ENCODE data around the gene HMGXB3. TPM values are rescaled to one million over a fixed set of nuclear protein-coding genes. Genes with fewer than 3 reads are reported as not detected.

The HMGXB3 gene
- total and polyA plus RNA-seq, 9 donors: 14.1 to 32.1 (median 28.1) TPM

- peaks cover 5% of the 10 kb centered on the region for H3K4me1 ChIP-seq (ENCODE audit: insufficient read depth)
- H3K27ac ChIP-seq: no peak overlapping the region
- DNase-seq: no peak
- H3K9me3 ChIP-seq: no peaks in the 10 kb centered on the region
- no peaks in the 10 kb centered on the region for H3K27me3 ChIP-seq
- no peak for TF ChIP-seq POLR2A (IDR thresholded peaks at IDR 0.05)
- no peak for TF ChIP-seq EP300 (IDR thresholded peaks at IDR 0.05)
- TF ChIP-seq CTCF (IDR thresholded peaks at IDR 0.05): no peak
- no peaks in the 10 kb centered on the region for H3K36me3 ChIP-seq
- 73 to 86% (median 74%) methylated on average over 5 of the region's 5 CpGs for WGBS, 3 donors
- intact Hi-C loops (cut with DNase I): no loop called here
- no peak overlapping the region for H3K4me3 ChIP-seq
Measured at GRCh38 chr5:149956685-149957084, 43.9 kb upstream of the HMGXB3 start.

DNA sequence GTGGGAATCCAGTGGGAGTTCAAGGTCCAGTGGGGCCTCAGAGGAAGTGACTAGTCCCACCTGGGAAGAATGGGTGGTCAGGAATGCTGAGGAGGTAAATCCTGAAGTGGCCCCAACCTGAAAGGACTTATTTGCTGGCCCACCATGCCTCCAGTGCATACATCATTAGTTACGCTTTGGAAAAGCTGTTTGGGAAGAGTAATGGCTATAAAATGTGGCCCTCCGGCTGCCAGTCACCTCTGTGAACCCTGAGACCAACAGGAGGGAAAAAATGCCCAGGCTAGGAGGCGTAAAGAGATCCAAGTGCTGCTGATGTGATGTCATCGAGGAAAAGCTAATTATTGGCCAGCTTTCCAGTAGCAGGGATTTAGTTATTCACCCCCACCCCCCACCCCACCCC, 42.7 kb upstream of the HMGXB3 start:
- peaks cover 5% of the 10 kb centered on the region for H3K4me1 ChIP-seq (ENCODE audit: insufficient read depth)
- no peaks in the 10 kb centered on the region for H3K36me3 ChIP-seq
- no peak overlapping the region for H3K4me3 ChIP-seq
- WGBS, 3 donors: 81 to 86% (median 86%) methylated on average over 4 of the region's 4 CpGs
- DNase-seq: no peak
- H3K27ac ChIP-seq: no peak overlapping the region
- no peaks in the 10 kb centered on the region for H3K27me3 ChIP-seq
- no peaks in the 10 kb centered on the region for H3K9me3 ChIP-seq
- intact Hi-C loops (cut with DNase I): no loop called here
- TF ChIP-seq EP300 (IDR thresholded peaks at IDR 0.05): no peak
- TF ChIP-seq CTCF (IDR thresholded peaks at IDR 0.05): no peak
- TF ChIP-seq POLR2A (IDR thresholded peaks at IDR 0.05): no peak

- DNase-seq: peak in 2 of 5 donors; percentile 28 to 38
- peaks cover 5% of the 10 kb centered on the region for H3K4me1 ChIP-seq (ENCODE audit: insufficient read depth)
- TF ChIP-seq POLR2A (IDR thresholded peaks at IDR 0.05) (no peak), EP300 (IDR thresholded peaks at IDR 0.05) (no peak), CTCF (IDR thresholded peaks at IDR 0.05) (peak in 2 of 3 donors; percentile 31 to 41)
- WGBS, 3 donors: 32 to 51% (median 48%) methylated on average over 14 of the region's 14 CpGs
- H3K4me3 ChIP-seq: peak overlapping the region; percentile 44
- H3K36me3 ChIP-seq: no peaks in the 10 kb centered on the region
- H3K9me3 ChIP-seq: no peaks in the 10 kb centered on the region
- no peaks in the 10 kb centered on the region for H3K27me3 ChIP-seq
- H3K27ac ChIP-seq: peak overlapping the region; percentile 8 to 86
- intact Hi-C loops (cut with DNase I): no loop called here
Measured at GRCh38 chr5:149959406-149960236, 40.9 kb upstream of the HMGXB3 start.

DNA sequence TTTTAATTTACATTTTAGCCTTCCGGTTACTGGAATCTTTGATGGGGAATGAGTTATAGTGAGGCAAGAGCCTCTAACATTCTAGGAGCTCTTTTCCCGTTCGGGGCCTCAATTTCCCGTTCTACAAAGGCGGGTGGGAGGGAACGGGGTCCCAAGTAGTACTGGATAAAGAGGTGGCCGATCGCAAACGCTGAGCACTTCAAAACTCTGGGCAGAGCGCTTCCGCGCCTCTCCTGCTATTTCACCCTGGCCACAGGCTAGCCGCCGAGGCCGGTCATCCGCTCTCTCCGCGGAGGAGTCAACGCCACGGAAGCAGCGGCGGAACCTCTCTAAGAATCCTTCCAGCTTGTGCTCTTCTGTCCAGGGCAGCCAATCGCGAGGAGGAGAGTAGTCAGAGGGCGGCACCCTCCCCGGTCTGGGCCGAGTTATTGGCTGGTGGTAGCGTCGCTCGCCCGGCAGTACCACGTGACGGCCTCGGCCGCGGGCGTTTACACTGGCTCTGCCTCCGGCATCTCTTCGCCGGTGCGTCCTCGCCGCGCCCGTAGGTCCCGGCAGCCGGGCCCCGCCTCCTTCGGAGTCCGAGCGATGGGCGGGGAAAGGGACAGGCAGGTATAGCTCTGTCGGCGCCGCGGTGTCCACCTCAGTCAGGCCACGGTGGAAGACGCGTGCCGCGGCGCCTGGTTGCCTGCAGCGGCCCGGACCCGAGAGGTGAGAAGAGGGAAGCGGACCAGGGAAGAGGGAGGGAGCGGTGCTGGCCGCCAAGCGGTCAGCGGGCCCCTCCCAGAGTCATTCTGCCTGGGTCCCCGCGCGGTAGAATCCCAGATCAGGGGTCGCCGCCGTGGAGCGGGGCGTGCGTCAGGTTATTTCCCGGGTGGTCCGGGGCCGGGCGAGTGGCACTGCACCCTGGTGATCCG, 40.0 kb upstream of the HMGXB3 start, which contains the start of gene SLC26A2:
SLC26A2 (plus strand) TSS at position 487 of the 914 bp plus-strand sequence. CDS start 16,895 bp downstream, outside the sequence.
- 0 to 1% (median 0%) methylated on average over 67 to 84 of the region's 84 CpGs for WGBS, 3 donors
- Histone ChIP-seq H3K36me3 (no peaks in the 10 kb centered on the region), H3K27ac (peak within 1 kb of the TSS; percentile 62 to 86), H3K9me3 (no peaks in the 10 kb centered on the region), H3K4me1 (ENCODE audit: insufficient read depth) (peaks cover 5% of the 10 kb centered on the region), H3K4me3 (peak within 1 kb of the TSS; percentile 55), H3K27me3 (no peaks in the 10 kb centered on the region)
- peak; percentile 85 for TF ChIP-seq POLR2A (IDR thresholded peaks at IDR 0.05)
- TF ChIP-seq CTCF (IDR thresholded peaks at IDR 0.05): no peak
- no peak for TF ChIP-seq EP300 (IDR thresholded peaks at IDR 0.05)
- intact Hi-C loops (cut with DNase I): no loop called here
- peak; percentile 96 to 97 (median 97) for DNase-seq

Measured in ovary (tissue), 9 donors.